Endothelial cell of umbilical vein (primary cell): ENCODE results near the gene CCDC18. TPM values are rescaled to one million over a fixed set of nuclear protein-coding genes. Genes with fewer than 3 reads are reported as not detected.

Source experiments
- BruUV-seq: library from RNA; stranded (reverse); fragments of 400-500 nt; replicated peaks from 2 replicates; lab custom pipeline; 2021; lab: Mats Ljungman, UMichigan
- CTCF ChIA-PET: fragments of 300-600, 350-600 bp; sonication (Branson Sonifier 250); formaldehyde crosslinking; loops from one replicate; lab custom pipeline; 2021; ENCODE audit warnings: antibody characterized with exemption, inconsistent platforms; lab: Charles Lee
- POLR2A ChIA-PET: fragments of 300-600, 350-600 bp; sonication (Branson Sonifier 250); formaldehyde crosslinking; loops from one replicate; lab custom pipeline; 2021; ENCODE audit warnings: antibody characterized with exemption, inconsistent platforms; lab: Charles Lee
- DNase-seq: peaks from one replicate; pipeline ENCODE4 v3.0.0-alpha.2; 2011; ENCODE audit warnings: low read depth, low spot score
- FAIRE-seq: peaks from 2 replicates; lab custom pipeline; 2011; peaks lifted over from hg19 to GRCh38; lab: Jason Lieb, UNC
- H2AFZ ChIP-seq: 2 replicates; pipeline ENCODE4 v1.6.0; 2012; ENCODE audit warnings: low read depth, low read length, control low read depth, inconsistent platforms
- H3K27ac ChIP-seq: 2 replicates; pipeline ENCODE4 v1.5.1; 2011; ENCODE audit warnings: low read depth, mild to moderate bottlenecking, control low read depth, low read length, moderate library complexity; ENCODE audit not compliant: insufficient read depth
- H3K27me3 ChIP-seq, 2 experiments: 2 replicates each; pipeline versions ENCODE4 v1.6.0 to v1.6.1; 2011; ENCODE audit warnings: low read length in 2 of 2, mixed read lengths in 1 of 2; ENCODE audit not compliant: control insufficient read depth in 2 of 2, insufficient read depth in 2 of 2
- H3K36me3 ChIP-seq, 2 experiments: 2 replicates in 1 of 2; 3 replicates in 1 of 2; pipeline ENCODE4 v1.5.1; 2011; ENCODE audit warnings: low read length in 2 of 2, mild to moderate bottlenecking in 1 of 2, moderate library complexity in 1 of 2; ENCODE audit not compliant: control insufficient read depth in 2 of 2, insufficient read depth in 2 of 2; ENCODE audit errors: extremely low read depth in 1 of 2
- H3K4me1 ChIP-seq: 3 replicates; pipeline ENCODE4 v1.5.1; 2011; ENCODE audit warnings: mild to moderate bottlenecking, low read length; ENCODE audit not compliant: control insufficient read depth, insufficient read depth; ENCODE audit errors: extremely low read depth
- H3K4me2 ChIP-seq: 2 replicates; pipeline ENCODE4 v1.6.1; 2011; ENCODE audit warnings: low read length, control low read depth, mixed read lengths; ENCODE audit not compliant: insufficient read depth
- H3K4me3 ChIP-seq, 3 experiments: fragments of 200-600 bp in 1 of 3; sonication (generic), shearing (Covaris generic) in 1 of 3; replicated peaks in 1 of 3; 2 replicates each; pipeline ENCODE4 v1.5.1; 2011 to 2016; ENCODE audit warnings: control low read depth in 3 of 3, low read length in 3 of 3, mild to moderate bottlenecking in 2 of 3, inconsistent platforms in 1 of 3, low read depth in 1 of 3, moderate library complexity in 1 of 3; ENCODE audit not compliant: insufficient read depth in 1 of 3
- H3K79me2 ChIP-seq: 2 replicates; pipeline ENCODE4 v1.6.0; 2012; ENCODE audit warnings: low read length, inconsistent platforms; ENCODE audit not compliant: control insufficient read depth, insufficient read depth
- H3K9ac ChIP-seq: replicated peaks from 2 replicates; pipeline ENCODE3; 2011; ENCODE audit warnings: low read length, control low read depth; ENCODE audit not compliant: insufficient read depth; ENCODE audit errors: extremely low read depth
- H3K9me1 ChIP-seq: replicated peaks from 3 replicates; pipeline ENCODE4 v1.6.0; 2011; ENCODE audit warnings: mild to moderate bottlenecking, low read length; ENCODE audit not compliant: control insufficient read depth, insufficient read depth; ENCODE audit errors: extremely low read depth
- H3K9me3 ChIP-seq: replicated peaks from 2 replicates; pipeline ENCODE4 v1.5.1; 2012; ENCODE audit warnings: low read length, inconsistent platforms; ENCODE audit not compliant: control insufficient read depth, insufficient read depth
- H4K20me1 ChIP-seq: replicated peaks from 2 replicates; pipeline ENCODE3; 2011; ENCODE audit warnings: mild to moderate bottlenecking, low read length; ENCODE audit not compliant: control insufficient read depth, insufficient read depth; ENCODE audit errors: extremely low read depth
- EZH2 ChIP-seq: IDR thresholded peaks from 2 replicates; pipeline ENCODE4 v1.6.1; 2012; ENCODE audit warnings: borderline replicate concordance, low read depth, mild to moderate bottlenecking, moderate library complexity, low read length, inconsistent platforms; ENCODE audit not compliant: severe bottlenecking
- FOS ChIP-seq: IDR thresholded peaks from 2 replicates; pipeline ENCODE4 v1.6.1; 2011; ENCODE audit warnings: mild to moderate bottlenecking, low read length, moderate library complexity, borderline replicate concordance; ENCODE audit not compliant: insufficient read depth
- GATA2 ChIP-seq: IDR thresholded peaks from 2 replicates; pipeline ENCODE4 v1.7.0; 2011; ENCODE audit warnings: low read depth, mild to moderate bottlenecking, moderate library complexity, mixed read lengths, low read length; ENCODE audit not compliant: insufficient read length, insufficient read depth
- JUN ChIP-seq: IDR thresholded peaks from 2 replicates; pipeline ENCODE4 v1.6.1; 2011; ENCODE audit warnings: borderline replicate concordance, low read depth; ENCODE audit not compliant: insufficient read length, insufficient read depth
- MYC ChIP-seq: IDR thresholded peaks from one replicate; pipeline ENCODE4 v1.6.1; 2011; ENCODE audit warnings: mild to moderate bottlenecking, low read depth, low read length
- POLR2A ChIP-seq: IDR thresholded peaks from 2 replicates; pipeline ENCODE4 v1.6.1; 2012; ENCODE audit warnings: low read depth, mild to moderate bottlenecking, control low read depth, low read length
- dilution Hi-C: fragments of 300-500 bp; cut with MboI; formaldehyde crosslinking; loops from one replicate; pipeline ENCODE4 v1.15.0; 2019; ENCODE audit warnings: low sequenced_read_pairs; ENCODE audit not compliant: extremely low pct_ligation_motif_present
- intact Hi-C: fragments of 100-400 bp; cut with micrococcal nuclease; formaldehyde crosslinking; loops from one replicate; pipeline ENCODE4 v1.10.0; 2022
- polyA plus RNA-seq, 4 experiments: library from polyadenylated mRNA; depleted of rRNA in 3 of 4; stranded (reverse) in 3 of 4; unstranded in 1 of 4; fragments of >200 nt; gene quantifications; 2 replicates each; pipeline versions ENCODE4 v1.2.1 to v1.2.3, GENCODE V29; 2011 to 2012; ENCODE audit warnings: missing spikeins in 1 of 4
- total RNA-seq: library from RNA; stranded (reverse); gene quantifications from 2 replicates; pipeline ENCODE4 v1.2.3, GENCODE V29; 2021
- TF ChIP-seq, protein P1 (sequence below), 2 donors: IDR thresholded peaks; 1 replicate in 1 of 2; 2 replicates in 1 of 2; pipeline ENCODE4 v1.5.1; 2011; ENCODE audit warnings: low read length in 2 of 2, mild to moderate bottlenecking in 2 of 2, moderate library complexity in 2 of 2, control low read depth in 1 of 2, inconsistent platforms in 1 of 2, low read depth in 1 of 2; ENCODE audit not compliant: insufficient read depth in 1 of 2; ENCODE audit errors: extremely low read depth in 1 of 2
- TF ChIP-seq, protein P2 (sequence below): IDR thresholded peaks from 2 replicates; pipeline ENCODE4 v1.6.1; 2011; ENCODE audit not compliant: insufficient read depth, insufficient read length

The CCDC18 gene
- total and polyA plus RNA-seq, 2 donors (not counting 3 experiments of a cell fraction or from before 2014, with no cell fraction given) = 2.2 to 11.2 TPM

DNA sequence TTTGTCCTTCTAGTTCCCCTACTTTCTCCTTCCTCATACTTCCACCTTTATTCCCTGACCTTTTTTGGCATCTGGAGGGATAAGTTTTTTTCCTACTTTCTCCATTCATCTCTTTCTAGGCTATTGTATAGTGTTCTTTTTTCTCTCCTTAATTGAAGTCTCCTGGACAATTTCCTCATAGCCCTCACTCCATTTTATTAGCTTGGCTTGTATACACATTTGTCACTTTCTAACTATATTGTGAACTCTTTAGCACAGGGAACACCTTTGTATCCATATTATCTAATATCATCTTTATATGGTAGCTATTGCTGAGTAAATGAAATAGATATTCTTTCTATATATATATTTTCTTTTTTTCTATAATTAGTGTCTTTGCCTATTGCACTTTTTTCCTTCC, 47.9 kb upstream of the CCDC18 start:
- Histone ChIP-seq H3K36me3 (peaks cover 5 to 10% of the 10 kb centered on the region in 2 experiments), H3K4me2 (no peak overlapping the region), H3K9me1 (no peaks in the 10 kb centered on the region), H2AFZ (no peak overlapping the region), H3K27ac (no peak overlapping the region), H3K79me2 (no peaks in the 10 kb centered on the region), H3K9me3 (no peaks in the 10 kb centered on the region), H4K20me1 (no peaks in the 10 kb centered on the region), H3K4me1 (no peaks in the 10 kb centered on the region), H3K4me3 (no peak overlapping the region), H3K9ac (no peak overlapping the region), H3K27me3 (no peaks in the 10 kb centered on the region)
- DNase-seq (no peak), FAIRE-seq (no peak)
- TF ChIP-seq POLR2A (no peak), FOS (no peak), GATA2 (no peak), EZH2 (no peak), JUN (no peak), MYC (no peak)
- TF ChIP-seq, protein P1, sequence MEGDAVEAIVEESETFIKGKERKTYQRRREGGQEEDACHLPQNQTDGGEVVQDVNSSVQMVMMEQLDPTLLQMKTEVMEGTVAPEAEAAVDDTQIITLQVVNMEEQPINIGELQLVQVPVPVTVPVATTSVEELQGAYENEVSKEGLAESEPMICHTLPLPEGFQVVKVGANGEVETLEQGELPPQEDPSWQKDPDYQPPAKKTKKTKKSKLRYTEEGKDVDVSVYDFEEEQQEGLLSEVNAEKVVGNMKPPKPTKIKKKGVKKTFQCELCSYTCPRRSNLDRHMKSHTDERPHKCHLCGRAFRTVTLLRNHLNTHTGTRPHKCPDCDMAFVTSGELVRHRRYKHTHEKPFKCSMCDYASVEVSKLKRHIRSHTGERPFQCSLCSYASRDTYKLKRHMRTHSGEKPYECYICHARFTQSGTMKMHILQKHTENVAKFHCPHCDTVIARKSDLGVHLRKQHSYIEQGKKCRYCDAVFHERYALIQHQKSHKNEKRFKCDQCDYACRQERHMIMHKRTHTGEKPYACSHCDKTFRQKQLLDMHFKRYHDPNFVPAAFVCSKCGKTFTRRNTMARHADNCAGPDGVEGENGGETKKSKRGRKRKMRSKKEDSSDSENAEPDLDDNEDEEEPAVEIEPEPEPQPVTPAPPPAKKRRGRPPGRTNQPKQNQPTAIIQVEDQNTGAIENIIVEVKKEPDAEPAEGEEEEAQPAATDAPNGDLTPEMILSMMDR (IDR thresholded peaks at IDR 0.05; ENCODE audit: extremely low read depth in 1 of 2, insufficient read depth in 1 of 2, low read depth in 1 of 2, low read length in 2 of 2) = no peak
- TF ChIP-seq, protein P2, sequence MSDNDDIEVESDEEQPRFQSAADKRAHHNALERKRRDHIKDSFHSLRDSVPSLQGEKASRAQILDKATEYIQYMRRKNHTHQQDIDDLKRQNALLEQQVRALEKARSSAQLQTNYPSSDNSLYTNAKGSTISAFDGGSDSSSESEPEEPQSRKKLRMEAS = no peak
- POLR2A ChIA-PET = no interaction called here
- no TSS peak for BruUV-seq
- CTCF ChIA-PET = interaction anchor here (0.9 to 2.0 kb wide), 3 partner anchors 10 to 52 kb away, joined by 3 to 5 read pairs (median 4); no protein-coding TSS in a partner anchor
- intact Hi-C loops (no loop called here), dilution Hi-C loops (no loop called here)
